HG03175 (cell line): ENCODE measurements around the gene AP2B1.
"Not testable (repeated sequence)": the region's sequence is repeated elsewhere in the genome, so short reads cannot be mapped to it uniquely, and the experiment has no call there.

Experiments
- ATAC-seq: cut with Tn5 transposase; IDR thresholded peaks from one replicate; pipeline ENCODE4 v1.9.1; 2021; ENCODE audit warnings: mild to moderate bottlenecking, moderate library complexity; ENCODE audit not compliant: unreplicated experiment

Gene AP2B1

DNA sequence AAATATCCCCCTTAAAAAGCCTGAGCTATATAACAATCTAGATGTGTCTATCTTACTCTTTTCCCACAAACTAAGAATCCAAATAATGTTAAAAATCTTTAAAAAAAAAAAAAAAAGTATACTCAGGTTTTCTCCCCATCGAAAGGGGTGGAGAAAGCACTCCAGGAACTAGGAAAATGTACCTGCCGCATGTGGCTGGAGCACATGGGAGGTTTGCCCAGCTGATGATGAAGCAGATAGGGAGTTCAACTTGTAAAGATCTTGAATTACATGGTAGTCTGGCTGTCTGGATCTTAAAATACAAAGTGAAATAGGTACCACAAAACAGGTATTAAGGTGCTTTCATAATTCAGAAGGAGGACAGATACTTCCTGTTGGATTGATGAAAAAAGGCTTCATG, 17.7 kb upstream of the AP2B1 start:
- no peak for ATAC-seq

DNA sequence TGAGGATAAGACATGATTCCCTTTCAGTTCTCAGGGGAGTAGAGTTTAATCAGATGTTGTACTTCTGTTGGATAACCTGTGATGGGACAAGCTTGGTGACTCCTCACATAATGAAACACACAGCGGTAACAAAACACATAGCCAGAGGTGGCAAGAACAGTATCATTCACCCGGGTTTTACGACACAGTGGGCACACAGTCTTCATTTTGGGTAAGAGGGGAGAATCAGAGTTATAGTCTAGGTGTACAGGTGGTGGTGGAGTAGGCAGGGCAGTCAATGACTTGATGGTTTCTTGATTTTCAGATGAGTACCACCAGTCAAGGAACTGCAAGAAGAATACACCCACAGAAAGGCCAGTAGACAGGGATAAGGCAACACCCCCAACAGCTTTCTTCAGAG, 11.4 kb upstream of the AP2B1 start:
- ATAC-seq: no peak

GRCh38 chr17:35577830-35578196, 9.3 kb upstream of the AP2B1 start:
- no peak for ATAC-seq

DNA sequence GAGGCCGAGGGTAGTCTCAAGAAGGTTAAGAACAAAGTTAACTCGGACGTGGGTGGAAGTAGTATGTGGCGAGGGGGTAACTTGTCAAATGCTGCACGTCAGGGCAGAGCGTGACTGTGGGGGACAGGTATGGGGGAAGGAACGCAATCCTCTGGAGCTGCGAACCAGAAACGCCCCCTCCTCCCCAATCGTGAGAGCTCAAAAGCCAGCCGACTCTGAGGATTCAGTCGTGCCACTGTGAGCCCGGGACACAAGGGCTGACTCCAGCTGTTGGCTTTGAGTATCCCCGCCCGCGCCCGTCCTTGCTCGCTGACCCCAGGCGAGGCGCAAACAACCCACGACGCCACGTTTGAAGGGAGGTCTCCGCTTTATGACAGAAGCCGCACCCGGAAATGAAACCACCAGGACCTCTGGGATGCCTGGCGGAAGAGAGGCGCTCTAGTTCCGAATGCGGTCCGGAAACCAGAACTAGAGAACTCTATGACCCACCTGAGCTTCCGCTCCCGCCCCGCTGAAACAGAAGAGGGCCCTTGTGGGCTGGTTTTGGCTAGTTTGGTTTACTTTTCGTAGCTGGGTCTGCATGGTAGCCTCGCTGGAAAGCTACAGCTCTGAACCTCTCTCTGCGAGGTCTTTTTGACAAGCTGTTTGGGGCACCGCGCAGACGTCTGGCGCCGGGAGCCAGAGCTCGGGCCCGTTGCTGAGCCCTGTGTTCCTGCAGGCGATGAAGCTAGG, 8.8 kb upstream of the AP2B1 start, which contains the start of gene PEX12:
Gene PEX12, minus strand, starts transcription at position 375 of the 732 bp plus-strand sequence. CDS start 550 bp downstream, outside the sequence.
- ATAC-seq: peak; percentile 86

GRCh38 chr17:35578929-35579432, 8.1 kb upstream of the AP2B1 start:
- ATAC-seq: no peak

DNA sequence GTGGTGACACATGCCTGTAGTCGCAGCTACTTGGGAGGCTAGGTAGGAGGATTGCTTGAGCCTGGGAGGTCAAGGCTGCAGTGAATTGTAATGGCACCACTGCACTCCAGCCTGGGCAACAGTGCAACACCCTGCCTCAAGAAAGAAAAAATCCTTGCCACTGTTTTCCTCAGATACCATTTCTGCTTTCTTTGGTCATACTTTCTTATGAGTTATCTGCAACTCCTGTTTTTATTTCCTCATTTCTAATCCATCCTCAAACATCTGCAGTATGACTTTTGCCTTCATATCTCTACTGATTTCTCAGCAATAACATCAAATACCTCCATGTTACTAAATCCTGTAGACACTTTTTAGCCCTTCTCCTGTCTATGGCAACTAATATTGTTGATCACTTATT, 3.1 kb upstream of the AP2B1 start:
- no peak for ATAC-seq

- ATAC-seq: peak; percentile 7
Observed at GRCh38 chr17:35586569-35587073, 501 bp upstream of the AP2B1 start.

- ATAC-seq: no peak
Observed at GRCh38 chr17:35588196-35588920, 1.2 kb downstream of the AP2B1 start.

DNA sequence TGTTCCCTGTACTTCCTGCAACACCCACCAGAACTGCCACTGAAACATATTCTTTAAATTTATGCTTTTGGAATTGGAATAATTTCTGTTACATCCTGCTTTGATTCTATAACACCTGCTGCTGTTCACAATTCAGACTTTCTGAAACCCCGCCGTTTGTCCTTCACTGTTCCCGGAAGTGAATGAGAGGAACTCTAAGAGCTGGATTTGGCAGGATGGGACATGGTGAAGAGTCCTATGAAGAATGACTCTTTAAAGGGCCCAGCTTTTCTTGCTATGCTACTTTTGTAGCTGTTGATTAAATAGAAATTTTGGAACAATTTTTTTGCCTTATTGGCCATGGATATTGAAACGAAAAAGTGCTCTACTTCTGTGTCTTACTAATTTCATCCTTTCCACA, 8.9 kb downstream of the AP2B1 start:
- ATAC-seq: no peak

DNA sequence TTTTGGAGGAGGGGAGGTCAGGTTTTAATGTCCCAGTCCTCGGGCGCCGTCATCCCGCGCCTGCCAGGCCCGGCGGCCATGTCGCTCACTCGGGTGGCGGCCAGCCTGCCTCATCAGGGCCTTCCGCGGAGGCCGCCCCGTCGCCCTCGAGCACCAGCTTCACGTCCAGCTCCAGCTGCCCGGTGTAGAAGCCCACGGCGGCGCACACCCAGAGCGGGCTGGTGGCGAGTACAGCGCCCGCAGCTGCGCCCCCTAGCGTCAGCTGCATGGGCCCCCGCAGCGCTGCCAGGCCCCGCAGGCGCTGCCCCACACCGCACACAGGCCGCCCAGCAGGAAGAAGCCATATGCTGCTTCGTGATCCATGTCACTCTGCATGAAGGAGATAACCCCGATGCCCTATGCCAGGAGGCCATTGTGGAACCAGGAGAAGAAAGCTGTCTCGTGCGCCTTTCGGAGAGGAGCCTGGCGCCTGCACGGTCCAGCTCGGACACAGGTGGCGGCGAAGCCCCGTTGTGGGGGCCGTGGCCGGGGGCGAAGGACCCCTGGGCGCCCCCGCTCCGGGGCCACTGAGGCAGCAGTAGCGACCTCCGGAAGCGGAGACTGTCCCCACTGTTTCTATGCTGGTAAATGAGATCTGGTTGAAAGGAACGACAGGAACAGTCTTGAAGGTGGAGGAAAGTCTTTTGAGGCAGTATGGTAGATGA, 9.6 kb downstream of the AP2B1 start:
- no peak for ATAC-seq

- no peak for ATAC-seq
Observed at GRCh38 chr17:35597604-35598003, 10.5 kb downstream of the AP2B1 start.

DNA sequence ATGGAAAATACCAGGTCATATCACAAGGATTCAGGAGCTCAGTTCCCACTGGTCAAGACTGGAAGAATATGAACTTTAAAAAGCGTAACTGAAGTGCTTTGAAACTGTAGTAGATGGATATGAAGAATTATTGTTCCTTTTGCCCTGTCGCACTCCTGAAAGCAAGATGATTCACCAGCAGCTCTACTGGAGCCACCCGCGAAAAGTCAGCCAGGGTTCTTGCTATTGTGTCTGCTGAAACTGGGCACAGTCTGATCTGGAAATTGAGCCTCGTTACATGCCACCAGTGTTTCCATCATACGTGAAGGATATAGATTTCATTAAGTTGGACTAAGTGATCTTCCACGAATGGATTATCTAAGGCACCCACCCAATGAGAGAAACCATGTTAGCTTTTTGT, 16.6 kb downstream of the AP2B1 start:
- no peak for ATAC-seq

DNA sequence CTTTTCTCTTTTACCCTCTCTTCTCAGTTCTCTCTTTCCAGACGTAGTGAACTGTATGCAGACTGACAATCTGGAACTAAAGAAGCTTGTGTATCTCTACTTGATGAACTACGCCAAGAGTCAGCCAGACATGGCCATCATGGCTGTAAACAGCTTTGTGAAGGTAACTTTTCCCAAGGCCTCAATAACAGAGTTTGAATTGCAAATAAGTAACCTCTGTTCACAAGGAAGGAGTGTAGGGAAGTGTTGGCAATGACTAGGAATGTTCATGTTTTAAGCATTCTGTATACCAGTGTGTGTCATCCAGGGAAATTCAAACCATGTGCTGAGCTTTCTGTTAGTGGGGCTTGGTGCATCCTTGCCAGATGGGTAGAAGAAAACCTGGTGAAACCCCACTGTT, 18.6 kb downstream of the AP2B1 start:
- no peak for ATAC-seq

GRCh38 chr17:35607239-35607847, 20.2 kb downstream of the AP2B1 start:
- no peak for ATAC-seq

GRCh38 chr17:35609831-35610230, 22.7 kb downstream of the AP2B1 start:
- no peak for ATAC-seq

GRCh38 chr17:35610746-35611145, 23.6 kb downstream of the AP2B1 start:
- not testable (repeated sequence) for ATAC-seq

DNA sequence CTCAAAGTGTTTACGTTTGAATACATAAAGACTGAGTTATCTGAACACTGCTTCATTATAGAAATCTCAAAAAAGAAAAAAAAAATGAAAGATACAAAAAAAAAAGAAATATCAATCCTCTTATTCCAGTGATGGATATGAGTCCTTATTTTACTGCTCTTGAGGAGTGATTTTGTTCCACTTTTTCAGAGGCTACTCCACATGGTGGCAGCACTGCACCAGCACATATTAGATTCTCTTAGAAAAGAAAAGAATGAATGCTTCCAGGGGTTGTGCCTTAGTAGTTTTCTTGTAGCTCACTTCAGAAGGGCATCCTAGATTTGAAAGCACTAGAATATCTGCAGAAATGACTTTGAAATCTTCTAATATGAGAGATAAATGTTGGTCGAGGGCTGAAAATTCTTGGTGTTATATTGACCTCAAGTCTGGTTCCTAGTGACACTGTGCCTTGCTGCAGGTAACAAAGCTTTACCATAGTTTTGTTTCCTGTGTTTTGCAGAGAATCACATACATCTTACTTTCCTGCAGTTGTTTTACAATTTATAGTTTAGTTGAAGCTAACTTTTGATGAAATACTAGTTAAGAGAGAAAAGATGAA, 25.9 kb downstream of the AP2B1 start:
- ATAC-seq: no peak

DNA sequence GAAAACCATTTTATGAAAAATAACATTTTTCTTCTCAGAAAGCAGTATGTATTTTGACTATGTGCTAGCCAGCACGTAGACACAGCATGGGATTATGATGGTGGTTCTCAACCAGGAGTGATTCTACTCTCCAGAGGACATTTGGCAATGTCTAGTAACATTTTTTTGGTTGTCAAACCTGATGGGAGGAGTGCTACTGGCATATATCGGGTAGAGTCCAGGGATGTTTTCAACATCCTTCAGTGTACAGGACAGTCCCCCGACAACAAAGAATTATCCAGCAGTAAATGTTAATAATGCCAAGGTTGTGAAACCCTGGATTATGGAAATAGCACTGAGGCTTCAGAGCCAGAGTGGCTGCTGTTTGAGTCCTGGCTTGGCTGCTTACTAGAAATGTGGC, 27.7 kb downstream of the AP2B1 start:
- ATAC-seq: no peak

DNA sequence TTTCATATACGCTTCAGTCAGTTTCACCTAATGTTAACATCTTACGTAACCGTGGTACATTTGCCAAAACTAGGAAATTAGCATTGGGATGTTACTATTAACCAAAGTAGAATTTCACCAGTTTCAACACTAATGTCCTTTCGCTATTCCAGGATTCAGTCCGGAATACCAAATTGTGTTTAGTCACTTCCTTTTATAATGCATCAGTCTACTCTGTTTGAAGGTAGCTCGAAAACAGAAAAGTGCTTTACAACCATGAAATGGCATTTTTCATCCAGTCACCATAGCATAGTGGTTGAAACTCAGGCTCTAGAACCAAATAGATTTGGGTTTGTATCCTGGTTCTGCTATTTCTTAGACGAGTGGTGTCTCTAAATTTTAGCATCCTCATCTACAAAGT, 29.4 kb downstream of the AP2B1 start:
- ATAC-seq: no peak

DNA sequence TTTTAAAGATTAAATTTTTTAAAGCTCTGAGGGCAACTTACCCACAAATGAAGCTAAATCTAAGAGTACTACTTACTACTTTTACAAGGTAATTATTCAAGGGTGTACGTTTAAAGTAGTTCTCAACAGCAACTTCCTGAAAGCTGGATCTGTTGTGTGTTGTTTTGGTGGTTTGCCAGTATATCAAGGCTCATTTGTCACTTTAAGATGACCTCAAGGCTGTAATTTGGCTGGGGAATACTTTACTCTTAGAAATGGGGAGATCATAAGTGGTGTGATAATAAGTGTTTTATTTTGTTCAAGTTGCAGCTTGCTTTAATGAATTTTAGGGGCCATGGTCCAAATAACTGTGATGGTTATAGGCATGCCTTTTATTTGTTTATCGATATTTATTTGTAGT, 30.4 kb downstream of the AP2B1 start:
- no peak for ATAC-seq

GRCh38 chr17:35618628-35619027, 31.5 kb downstream of the AP2B1 start:
- no peak for ATAC-seq
